OCI-LY3 (cell line): Measurements from ENCODE around the gene E2F2.

Experiments
- H2AFZ ChIP-seq: fragments of 200-600, 300-600 bp; shearing (Covaris generic); 2 replicates; pipeline ENCODE4 v1.6.0; 2014; ENCODE audit warnings: antibody characterized with exemption, low read depth, low read length
- H3K27ac ChIP-seq: fragments of 200-600, 300-600 bp; sonication (generic); 2 replicates; pipeline ENCODE4 v1.5.1; 2014; ENCODE audit warnings: mild to moderate bottlenecking, low read length, moderate library complexity, mixed read lengths
- H3K27me3 ChIP-seq: fragments of 200-600, 300-600 bp; sonication (generic); 2 replicates; pipeline ENCODE4 v1.6.1; 2014; ENCODE audit warnings: low read depth, low read length, mixed read lengths
- H3K36me3 ChIP-seq: fragments of 200-600, 300-600 bp; sonication (generic); replicated peaks from 2 replicates; pipeline ENCODE3; 2014; ENCODE audit warnings: low read depth, low read length, mixed read lengths
- H3K4me1 ChIP-seq: fragments of 300-600, 200-600 bp; sonication (generic); 2 replicates; pipeline ENCODE4 v1.6.1; 2014; ENCODE audit warnings: low read length, mixed read lengths
- H3K4me2 ChIP-seq: fragments of 200-600, 300-600 bp; sonication (generic); 2 replicates; pipeline ENCODE4 v1.6.1; 2014; ENCODE audit warnings: low read length, mixed read lengths
- H3K4me3 ChIP-seq: fragments of 300-600, 200-600 bp; sonication (generic); 2 replicates; pipeline ENCODE4 v1.5.1; 2014; ENCODE audit warnings: antibody characterized with exemption, mild to moderate bottlenecking, low read length, moderate library complexity
- H3K79me2 ChIP-seq: fragments of 300-600, 200-600 bp; shearing (Covaris generic); 2 replicates; pipeline ENCODE4 v1.6.1; 2014; ENCODE audit warnings: mild to moderate bottlenecking, low read length, mixed read lengths
- H3K9ac ChIP-seq: fragments of 300-600, 200-600 bp; shearing (Covaris generic); 2 replicates; pipeline ENCODE4 v1.6.0; 2014; ENCODE audit warnings: mild to moderate bottlenecking, low read length, moderate library complexity
- H3K9me3 ChIP-seq: fragments of 200-600, 300-600 bp; shearing (Covaris generic); 2 replicates; pipeline ENCODE4 v1.6.1; 2014; ENCODE audit warnings: low read length, mixed read lengths; ENCODE audit not compliant: insufficient read depth
- H4K20me1 ChIP-seq: fragments of 200-600, 300-600 bp; sonication (generic); 2 replicates; pipeline ENCODE4 v1.6.1; 2016; ENCODE audit warnings: low read length, mixed read lengths; ENCODE audit not compliant: insufficient read depth
- CTCF ChIP-seq: fragments of 200-600, 300-600 bp; sonication (generic); IDR thresholded peaks from 2 replicates; pipeline ENCODE4 v1.5.1; 2014; ENCODE audit warnings: antibody characterized with exemption, low read length, low read depth
- EZH2phosphoT487 ChIP-seq: fragments of 200-600 bp; shearing (Covaris generic); IDR thresholded peaks from 2 replicates; pipeline ENCODE4 v1.6.1; 2018; ENCODE audit warnings: antibody characterized with exemption, mixed run types, low read depth

E2F2 gene

GRCh38 chr1:23483321-23484252 is 47.4 kb downstream of the E2F2 start, which contains the start of gene ASAP3:
Gene ASAP3 (minus strand): TSS chr1:23484179. CDS start chr1:23484133, 46 bp downstream.
- peak within 1 kb of the TSS; percentile 76 for H3K4me2 ChIP-seq
- H3K4me3 ChIP-seq, result peak within 1 kb of the TSS; percentile 86
- TF ChIP-seq CTCF (no peak), EZH2phosphoT487 (no peak)
- peaks cover 10% of the 10 kb centered on the region for H3K4me1 ChIP-seq
- peaks cover 7% of the 10 kb centered on the region; the same call in 1 of the 2 replicates for H3K27me3 ChIP-seq
- H3K79me2 ChIP-seq, result no peaks in the 10 kb centered on the region
- no peak within 1 kb of the TSS for H3K27ac ChIP-seq
- H2AFZ ChIP-seq, result peak within 1 kb of the TSS; percentile 76; the same call in 1 of the 2 replicates
- no peaks in the 10 kb centered on the region for H3K9me3 ChIP-seq
- no peaks in the 10 kb centered on the region for H4K20me1 ChIP-seq
- no peaks in the 10 kb centered on the region for H3K36me3 ChIP-seq
- peak within 1 kb of the TSS; percentile 16; the same call in 1 of the 2 replicates for H3K9ac ChIP-seq

GRCh38 chr1:23481904-23482303 is 49.1 kb downstream of the E2F2 start:
- no peak overlapping the region for H3K4me2 ChIP-seq
- no peaks in the 10 kb centered on the region for H3K36me3 ChIP-seq
- H3K9ac ChIP-seq, result no peak overlapping the region
- H4K20me1 ChIP-seq, result no peaks in the 10 kb centered on the region
- peaks cover 7% of the 10 kb centered on the region; the same call in 1 of the 2 replicates for H3K27me3 ChIP-seq
- H3K79me2 ChIP-seq, result no peaks in the 10 kb centered on the region
- H3K9me3 ChIP-seq, result no peaks in the 10 kb centered on the region
- H2AFZ ChIP-seq, result no peak overlapping the region
- TF ChIP-seq EZH2phosphoT487 (no peak), CTCF (no peak)
- H3K4me3 ChIP-seq, result no peak overlapping the region
- H3K27ac ChIP-seq, result no peak overlapping the region
- H3K4me1 ChIP-seq, result peaks cover 10% of the 10 kb centered on the region

DNA sequence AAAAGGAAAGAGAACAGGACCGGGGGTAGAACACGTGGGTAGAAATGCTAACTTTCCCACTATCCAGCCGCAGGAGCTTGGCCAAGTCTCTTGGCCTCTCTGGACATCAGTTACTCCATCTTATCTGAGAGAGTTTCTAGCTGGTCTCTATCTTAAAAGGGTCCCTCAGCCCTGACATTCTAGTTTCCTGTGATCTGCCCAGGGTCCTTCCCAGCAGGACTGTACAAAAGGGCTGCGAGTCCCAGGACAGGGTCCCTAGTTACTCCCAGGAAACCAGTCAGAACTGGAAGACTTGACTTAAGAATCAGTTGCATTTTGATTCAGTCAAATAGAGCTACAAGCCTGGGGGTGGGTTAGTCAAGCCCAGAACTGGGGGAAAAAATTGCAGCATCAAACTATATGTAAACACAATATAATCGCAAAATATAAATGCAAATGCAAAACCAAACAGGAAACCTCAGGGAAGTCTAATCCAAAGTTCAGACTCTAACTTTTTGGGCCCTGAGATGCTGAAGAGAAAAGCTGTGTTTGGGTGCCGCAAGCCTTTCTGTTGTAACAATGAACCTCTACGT is 49.9 kb downstream of the E2F2 start:
- peaks cover 10% of the 10 kb centered on the region for H3K4me1 ChIP-seq
- peaks cover 7% of the 10 kb centered on the region; the same call in 1 of the 2 replicates for H3K27me3 ChIP-seq
- H3K9me3 ChIP-seq, result no peaks in the 10 kb centered on the region
- H2AFZ ChIP-seq, result no peak overlapping the region
- no peak overlapping the region for H3K9ac ChIP-seq
- TF ChIP-seq EZH2phosphoT487 (no peak), CTCF (no peak)
- H3K79me2 ChIP-seq, result no peaks in the 10 kb centered on the region
- H4K20me1 ChIP-seq, result no peaks in the 10 kb centered on the region
- no peak overlapping the region for H3K27ac ChIP-seq
- H3K36me3 ChIP-seq, result no peaks in the 10 kb centered on the region
- H3K4me2 ChIP-seq, result peak overlapping the region; percentile 20; the same call in 1 of the 2 replicates
- H3K4me3 ChIP-seq, result no peak overlapping the region
